ENCODE results near the gene PAXIP1. TPM values are rescaled to one million over a fixed set of nuclear protein-coding genes. Genes with fewer than 3 reads are reported as not detected.

Gene PAXIP1
- total RNA-seq, 2 donors from 2014 or later, result 12.0 to 13.0 TPM

GRCh38 chr7:154960063-154960790, 42.7 kb downstream of the PAXIP1 start:
- H3K4me3 ChIP-seq, result no peak overlapping the region

GRCh38 chr7:154956427-154956826, 46.5 kb downstream of the PAXIP1 start:
- no peaks in the 10 kb centered on the region for H3K9me3 ChIP-seq
- TF ChIP-seq CTCF (IDR thresholded peaks at IDR 0.05), result no peak
- no peak for DNase-seq (ENCODE audit: low spot score)
- H3K36me3 ChIP-seq, result peaks cover 19% of the 10 kb centered on the region
- no peaks in the 10 kb centered on the region for H3K27me3 ChIP-seq (replicated peaks; ENCODE audit: insufficient read depth)
- ATAC-seq (ENCODE audit: insufficient number of reproducible peaks, low FRiP score, low read depth), result no peak
- no peaks in the 10 kb centered on the region for H3K4me1 ChIP-seq (ENCODE audit: control insufficient read depth in 1 of 2, low read depth in 2 of 2)
- H3K4me3 ChIP-seq, result no peak overlapping the region
- no peak overlapping the region for H3K27ac ChIP-seq

More at GRCh38 chr7:154960063-154960790, 42.7 kb downstream of the PAXIP1 start:
- ATAC-seq (ENCODE audit: insufficient number of reproducible peaks, low FRiP score, low read depth) (no peak), DNase-seq (ENCODE audit: low spot score) (no peak)
- no peaks in the 10 kb centered on the region for H3K4me1 ChIP-seq (ENCODE audit: control insufficient read depth in 1 of 2, low read depth in 2 of 2)
- no peaks in the 10 kb centered on the region for H3K9me3 ChIP-seq
- peaks cover 31% of the 10 kb centered on the region for H3K36me3 ChIP-seq
- no peaks in the 10 kb centered on the region for H3K27me3 ChIP-seq (replicated peaks; ENCODE audit: insufficient read depth)
- no peak for TF ChIP-seq CTCF (IDR thresholded peaks at IDR 0.05)
- no peak overlapping the region for H3K27ac ChIP-seq

- Histone ChIP-seq H3K4me1 (ENCODE audit: control insufficient read depth in 1 of 2, low read depth in 2 of 2) (no peaks in the 10 kb centered on the region), H3K27ac (no peak overlapping the region), H3K9me3 (no peaks in the 10 kb centered on the region), H3K4me3 (no peak overlapping the region), H3K27me3 (replicated peaks; ENCODE audit: insufficient read depth) (no peaks in the 10 kb centered on the region), H3K36me3 (peaks cover 20% of the 10 kb centered on the region)
- ATAC-seq (ENCODE audit: insufficient number of reproducible peaks, low FRiP score, low read depth) (no peak), DNase-seq (ENCODE audit: low spot score) (no peak)
- peak; percentile 29 for TF ChIP-seq CTCF (IDR thresholded peaks at IDR 0.05)
Measured at GRCh38 chr7:154953006-154953684, 49.8 kb downstream of the PAXIP1 start.

- no peaks in the 10 kb centered on the region for H3K27me3 ChIP-seq (replicated peaks; ENCODE audit: insufficient read depth)
- DNase-seq (ENCODE audit: low spot score), result no peak
- no peaks in the 10 kb centered on the region for H3K9me3 ChIP-seq
- no peak overlapping the region for H3K27ac ChIP-seq
- no peaks in the 10 kb centered on the region for H3K4me1 ChIP-seq (ENCODE audit: control insufficient read depth in 1 of 2, low read depth in 2 of 2)
- no peak for TF ChIP-seq CTCF (IDR thresholded peaks at IDR 0.05)
- no peak for ATAC-seq (ENCODE audit: insufficient number of reproducible peaks, low FRiP score, low read depth)
- no peak overlapping the region for H3K4me3 ChIP-seq
- peaks cover 28% of the 10 kb centered on the region for H3K36me3 ChIP-seq
Measured at GRCh38 chr7:154950960-154951359, 52.0 kb downstream of the PAXIP1 start.

- H3K27me3 ChIP-seq (replicated peaks; ENCODE audit: insufficient read depth), result no peaks in the 10 kb centered on the region
- no peaks in the 10 kb centered on the region for H3K4me1 ChIP-seq (ENCODE audit: control insufficient read depth in 1 of 2, low read depth in 2 of 2)
- no peak overlapping the region for H3K4me3 ChIP-seq
- TF ChIP-seq CTCF (IDR thresholded peaks at IDR 0.05), result no peak
- no peak overlapping the region for H3K27ac ChIP-seq
- H3K9me3 ChIP-seq, result no peaks in the 10 kb centered on the region
- H3K36me3 ChIP-seq, result peaks cover 44% of the 10 kb centered on the region
- DNase-seq (ENCODE audit: low spot score), result no peak
- no peak for ATAC-seq (ENCODE audit: insufficient number of reproducible peaks, low FRiP score, low read depth)
Measured at GRCh38 chr7:154947604-154948003, 55.3 kb downstream of the PAXIP1 start.

Measured in thoracic aorta (tissue), 2 donors.